ENCODE measurements around the gene CYP26B1. TPM values are rescaled to one million over a fixed set of nuclear protein-coding genes. Genes with fewer than 3 reads are reported as not detected.

The CYP26B1 gene
- total RNA-seq, 1 experiment from 2014 or later: 3.9 TPM

GRCh38 chr2:72135921-72136320 lies 11.7 kb downstream of the CYP26B1 start:
- BruUV-seq (replicated peaks): no TSS peak
- ChIA-PET CTCF (no interaction called here), POLR2A (ENCODE audit: unreplicated experiment) (no interaction called here)
- no peak overlapping the region for H3K27ac ChIP-seq (ENCODE audit: low read length)
- H3K4me2 ChIP-seq (ENCODE audit: low read length): no peak overlapping the region
- H3K36me3 ChIP-seq (ENCODE audit: low read depth, low read length): no peaks in the 10 kb centered on the region
- no peak for ATAC-seq
- H3K9me3 ChIP-seq (ENCODE audit: low read length): no peaks in the 10 kb centered on the region
- intact Hi-C loops (cut with micrococcal nuclease): no loop called here
- no peak for DNase-seq
- H3K9me2 ChIP-seq (replicated peaks; ENCODE audit: low read length): no peaks in the 10 kb centered on the region
- peaks cover 7% of the 10 kb centered on the region for H3K4me1 ChIP-seq (ENCODE audit: insufficient read depth, low read length)
- H3K79me2 ChIP-seq (ENCODE audit: low read length): no peaks in the 10 kb centered on the region
- no peaks in the 10 kb centered on the region for H4K20me1 ChIP-seq (ENCODE audit: low read length)
- no peak overlapping the region for H2AFZ ChIP-seq (ENCODE audit: low read length)
- no peaks in the 10 kb centered on the region for H3K27me3 ChIP-seq (ENCODE audit: low read length)
- no peak overlapping the region for H3K9ac ChIP-seq (ENCODE audit: low read length)
- H3F3A ChIP-seq (ENCODE audit: low read length, unreplicated experiment): no peaks in the 10 kb centered on the region
- H3K4me3 ChIP-seq (ENCODE audit: low read length): no peak overlapping the region
- TF ChIP-seq EZH2phosphoT487 (IDR thresholded peaks at IDR 0.05; ENCODE audit: borderline replicate concordance, low read length): no peak

- no peaks in the 10 kb centered on the region for H4K20me1 ChIP-seq (ENCODE audit: low read length)
- H3K9me3 ChIP-seq (ENCODE audit: low read length): no peaks in the 10 kb centered on the region
- H3F3A ChIP-seq (ENCODE audit: low read length, unreplicated experiment): no peaks in the 10 kb centered on the region
- TF ChIP-seq CTCF (conservative IDR thresholded peaks at IDR 0.05; ENCODE audit: low read depth, low read length) (no peak), EZH2 (IDR thresholded peaks at IDR 0.05; ENCODE audit: low read length, unreplicated experiment) (no peak), EZH2phosphoT487 (IDR thresholded peaks at IDR 0.05; ENCODE audit: borderline replicate concordance, low read length) (no peak)
- no peak overlapping the region for H3K9ac ChIP-seq (ENCODE audit: low read length)
- no peaks in the 10 kb centered on the region for H3K79me2 ChIP-seq (ENCODE audit: low read length)
- no peak overlapping the region for H3K27ac ChIP-seq (ENCODE audit: low read length)
- DNase-seq (no peak), ATAC-seq (no peak)
- ChIA-PET POLR2A (ENCODE audit: unreplicated experiment) (no interaction called here), CTCF (no interaction called here)
- intact Hi-C loops (cut with micrococcal nuclease): no loop called here
- H3K36me3 ChIP-seq (ENCODE audit: low read depth, low read length): no peaks in the 10 kb centered on the region
- H3K9me2 ChIP-seq (replicated peaks; ENCODE audit: low read length): no peaks in the 10 kb centered on the region
- no peaks in the 10 kb centered on the region for H3K27me3 ChIP-seq (ENCODE audit: low read length)
- H3K4me3 ChIP-seq (ENCODE audit: low read length): no peak overlapping the region
- H2AFZ ChIP-seq (ENCODE audit: low read length): no peak overlapping the region
- BruUV-seq (replicated peaks): no TSS peak
- peaks cover 7% of the 10 kb centered on the region for H3K4me1 ChIP-seq (ENCODE audit: insufficient read depth, low read length)
- H3K4me2 ChIP-seq (ENCODE audit: low read length): no peak overlapping the region
Observed at GRCh38 chr2:72134997-72135800, 12.5 kb downstream of the CYP26B1 start.

GRCh38 chr2:72134408-72134996 lies 13.2 kb downstream of the CYP26B1 start:
- intact Hi-C loops (cut with micrococcal nuclease): no loop called here
- Histone ChIP-seq H3K4me3 (ENCODE audit: low read length) (no peak overlapping the region), H3F3A (ENCODE audit: low read length, unreplicated experiment) (no peaks in the 10 kb centered on the region), H3K9me3 (ENCODE audit: low read length) (no peaks in the 10 kb centered on the region), H3K9ac (ENCODE audit: low read length) (no peak overlapping the region), H3K27me3 (ENCODE audit: low read length) (no peaks in the 10 kb centered on the region), H3K27ac (ENCODE audit: low read length) (no peak overlapping the region), H3K79me2 (ENCODE audit: low read length) (no peaks in the 10 kb centered on the region), H3K4me2 (ENCODE audit: low read length) (no peak overlapping the region), H4K20me1 (ENCODE audit: low read length) (no peaks in the 10 kb centered on the region), H3K4me1 (ENCODE audit: insufficient read depth, low read length) (peaks cover 7% of the 10 kb centered on the region), H3K36me3 (ENCODE audit: low read depth, low read length) (no peaks in the 10 kb centered on the region), H3K9me2 (replicated peaks; ENCODE audit: low read length) (no peaks in the 10 kb centered on the region), H2AFZ (ENCODE audit: low read length) (no peak overlapping the region)
- POLR2A ChIA-PET (ENCODE audit: unreplicated experiment): interaction anchor here (0.5 kb wide), 1 partner anchor 876 kb away, joined by 3 read pairs; no protein-coding TSS in a partner anchor
- no peak for TF ChIP-seq EZH2phosphoT487 (IDR thresholded peaks at IDR 0.05; ENCODE audit: borderline replicate concordance, low read length)
- TF ChIP-seq CTCF (conservative IDR thresholded peaks at IDR 0.05; ENCODE audit: low read depth, low read length): no peak
- TF ChIP-seq EZH2 (IDR thresholded peaks at IDR 0.05; ENCODE audit: low read length, unreplicated experiment): no peak
- no peak for DNase-seq
- no peak for ATAC-seq
- BruUV-seq (replicated peaks): no TSS peak
- CTCF ChIA-PET: no interaction called here

All from PC-3 (cell line).